ENCODE results near the gene KSR2.

DNA sequence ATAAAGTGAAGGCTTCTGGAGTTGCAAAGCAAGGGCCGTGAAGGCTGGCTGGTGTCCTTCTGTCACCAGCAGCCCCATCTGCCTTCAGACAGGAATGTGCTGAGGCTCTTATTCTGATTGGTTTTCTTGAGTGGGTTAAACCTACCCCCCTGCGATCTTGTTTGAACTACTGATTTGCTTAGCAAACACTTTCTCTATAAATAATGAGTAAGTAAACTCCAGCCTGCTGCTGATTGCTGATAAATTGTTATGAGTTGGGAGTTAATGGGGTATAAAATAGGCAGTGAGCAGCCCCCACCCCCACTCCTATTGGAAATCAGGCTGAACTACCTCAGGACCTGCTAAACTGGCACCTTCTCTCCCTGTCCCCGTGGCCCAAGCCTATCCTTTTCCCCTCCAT, 461.2 kb downstream of the KSR2 start:
- TF ChIP-seq, protein P1, sequence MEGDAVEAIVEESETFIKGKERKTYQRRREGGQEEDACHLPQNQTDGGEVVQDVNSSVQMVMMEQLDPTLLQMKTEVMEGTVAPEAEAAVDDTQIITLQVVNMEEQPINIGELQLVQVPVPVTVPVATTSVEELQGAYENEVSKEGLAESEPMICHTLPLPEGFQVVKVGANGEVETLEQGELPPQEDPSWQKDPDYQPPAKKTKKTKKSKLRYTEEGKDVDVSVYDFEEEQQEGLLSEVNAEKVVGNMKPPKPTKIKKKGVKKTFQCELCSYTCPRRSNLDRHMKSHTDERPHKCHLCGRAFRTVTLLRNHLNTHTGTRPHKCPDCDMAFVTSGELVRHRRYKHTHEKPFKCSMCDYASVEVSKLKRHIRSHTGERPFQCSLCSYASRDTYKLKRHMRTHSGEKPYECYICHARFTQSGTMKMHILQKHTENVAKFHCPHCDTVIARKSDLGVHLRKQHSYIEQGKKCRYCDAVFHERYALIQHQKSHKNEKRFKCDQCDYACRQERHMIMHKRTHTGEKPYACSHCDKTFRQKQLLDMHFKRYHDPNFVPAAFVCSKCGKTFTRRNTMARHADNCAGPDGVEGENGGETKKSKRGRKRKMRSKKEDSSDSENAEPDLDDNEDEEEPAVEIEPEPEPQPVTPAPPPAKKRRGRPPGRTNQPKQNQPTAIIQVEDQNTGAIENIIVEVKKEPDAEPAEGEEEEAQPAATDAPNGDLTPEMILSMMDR (IDR thresholded peaks at IDR 0.05): no peak
- TF ChIP-seq POLR2A (IDR thresholded peaks at IDR 0.05): no peak

All from ovary (tissue), 3 donors.